Effector CD8-positive, alpha-beta T cell (primary cell): ENCODE measurements around the gene TK2.

ENCODE experiments used
- DNase-seq: peaks from one replicate; lab custom pipeline; 2025; lab: John Stamatoyannopoulos, UW

The TK2 gene

DNA sequence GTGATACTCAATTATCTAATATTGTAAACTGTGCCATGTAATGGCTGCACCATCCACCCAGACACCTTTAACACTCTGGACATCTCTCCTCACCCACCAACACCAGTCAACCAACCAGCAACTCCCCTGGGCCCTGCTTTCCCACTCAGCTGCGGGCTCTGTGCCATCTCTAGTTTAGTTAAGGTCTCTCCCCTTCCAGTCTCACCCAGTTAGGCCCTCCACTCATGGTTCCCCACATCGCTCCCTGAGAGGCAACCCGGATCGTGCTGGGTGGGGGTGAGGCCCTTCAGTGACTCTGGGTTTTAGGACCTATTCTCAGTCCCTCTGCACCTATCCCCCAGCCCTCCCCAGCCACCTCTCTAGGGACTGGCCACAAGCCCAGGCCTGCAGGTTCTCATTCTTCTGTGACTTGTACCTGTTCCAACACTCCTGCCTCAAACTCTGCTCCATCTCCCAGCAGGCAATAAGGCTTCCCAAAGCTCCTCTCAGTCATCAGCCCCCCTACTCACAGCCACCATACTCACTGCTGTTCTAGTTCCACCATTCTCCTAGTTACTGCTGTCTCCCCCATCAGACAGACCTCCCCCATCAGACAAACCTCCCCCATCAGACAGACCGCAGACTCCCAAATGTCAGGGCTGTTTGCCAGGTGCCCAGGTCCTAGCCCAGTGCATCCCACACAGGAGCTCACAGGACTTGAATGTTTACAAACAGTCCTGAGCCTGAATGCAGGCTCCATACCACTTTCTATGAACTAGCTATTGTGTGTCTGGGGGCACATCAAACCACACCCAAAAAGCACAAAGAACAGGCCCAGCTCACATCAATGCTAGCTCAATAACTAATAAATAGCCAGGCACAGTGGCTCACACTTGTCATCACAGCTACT lies 2.6 kb downstream of the TK2 start:
- DNase-seq: no peak

DNA sequence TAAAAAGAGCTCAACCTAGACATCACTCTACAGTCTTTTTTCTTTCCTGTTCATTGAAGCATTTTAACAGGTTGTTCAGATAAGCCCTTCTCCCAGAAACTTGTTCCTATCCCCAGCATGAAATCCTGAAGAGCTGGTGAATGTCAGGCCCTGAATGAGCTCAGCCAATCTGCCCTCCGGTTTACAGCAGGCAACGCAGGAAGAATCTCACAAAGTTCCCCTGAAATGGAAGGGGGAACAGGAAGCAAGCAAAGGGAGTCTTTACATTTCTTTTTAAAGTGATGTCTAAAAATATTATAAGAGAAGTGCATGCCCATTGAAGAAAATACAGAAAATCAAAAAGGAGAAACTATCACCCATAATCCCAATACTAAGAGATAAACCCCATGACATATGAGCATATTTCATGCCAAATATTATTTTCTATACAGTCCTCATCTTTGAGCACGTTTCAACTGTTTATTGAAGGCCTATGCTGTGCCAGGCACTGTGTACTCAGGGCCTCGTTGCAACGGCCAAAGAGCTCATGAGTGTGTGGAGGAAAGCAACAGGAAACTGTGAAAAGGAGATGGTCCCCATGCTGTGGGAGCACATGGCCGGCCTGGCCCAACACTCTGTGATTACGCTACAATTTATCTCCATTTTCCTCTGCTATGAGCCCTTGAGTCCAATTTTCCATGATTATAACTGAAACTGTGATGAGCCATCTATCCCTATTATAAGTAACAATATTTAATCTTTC lies 5.7 kb downstream of the TK2 start:
- DNase-seq: no peak

DNA sequence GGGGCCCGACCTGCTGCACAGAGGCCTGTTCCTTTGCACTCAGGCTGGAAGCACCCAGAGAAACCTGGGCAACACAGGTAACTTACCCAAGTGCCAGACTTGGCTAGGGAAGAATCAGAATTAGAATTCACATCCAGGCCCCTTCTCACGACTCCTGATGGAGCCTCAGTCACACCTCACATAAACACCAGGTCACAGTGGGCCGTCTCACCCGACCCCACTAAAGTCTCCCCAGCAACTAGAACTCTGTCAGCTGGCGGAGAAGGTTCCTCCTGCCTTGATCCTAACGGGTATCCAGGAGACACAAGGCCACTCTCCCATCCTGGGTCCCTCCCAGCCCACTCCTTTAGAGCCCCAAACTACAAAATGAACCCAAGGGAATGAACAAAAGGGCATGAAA lies 6.4 kb downstream of the TK2 start:
- no peak for DNase-seq

DNA sequence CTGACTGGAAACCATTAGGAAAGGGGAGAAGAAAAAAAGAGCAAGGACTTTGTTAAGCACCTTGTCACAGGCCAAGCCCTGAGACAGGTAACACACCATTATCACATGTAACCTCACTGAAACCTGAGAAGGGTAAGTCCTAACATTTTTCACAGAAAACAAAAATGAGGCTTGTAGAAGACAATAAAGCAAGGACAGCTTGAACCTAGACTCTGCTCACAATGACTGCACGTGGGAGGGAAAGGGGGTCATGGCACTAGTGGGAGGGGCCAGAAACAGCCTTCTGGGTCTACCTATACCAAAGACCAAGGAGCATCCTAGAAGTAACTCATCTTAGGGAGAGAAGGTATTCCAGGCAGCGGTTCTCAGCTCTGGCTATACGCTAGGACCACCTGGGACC lies 7.5 kb downstream of the TK2 start:
- no peak for DNase-seq

DNA sequence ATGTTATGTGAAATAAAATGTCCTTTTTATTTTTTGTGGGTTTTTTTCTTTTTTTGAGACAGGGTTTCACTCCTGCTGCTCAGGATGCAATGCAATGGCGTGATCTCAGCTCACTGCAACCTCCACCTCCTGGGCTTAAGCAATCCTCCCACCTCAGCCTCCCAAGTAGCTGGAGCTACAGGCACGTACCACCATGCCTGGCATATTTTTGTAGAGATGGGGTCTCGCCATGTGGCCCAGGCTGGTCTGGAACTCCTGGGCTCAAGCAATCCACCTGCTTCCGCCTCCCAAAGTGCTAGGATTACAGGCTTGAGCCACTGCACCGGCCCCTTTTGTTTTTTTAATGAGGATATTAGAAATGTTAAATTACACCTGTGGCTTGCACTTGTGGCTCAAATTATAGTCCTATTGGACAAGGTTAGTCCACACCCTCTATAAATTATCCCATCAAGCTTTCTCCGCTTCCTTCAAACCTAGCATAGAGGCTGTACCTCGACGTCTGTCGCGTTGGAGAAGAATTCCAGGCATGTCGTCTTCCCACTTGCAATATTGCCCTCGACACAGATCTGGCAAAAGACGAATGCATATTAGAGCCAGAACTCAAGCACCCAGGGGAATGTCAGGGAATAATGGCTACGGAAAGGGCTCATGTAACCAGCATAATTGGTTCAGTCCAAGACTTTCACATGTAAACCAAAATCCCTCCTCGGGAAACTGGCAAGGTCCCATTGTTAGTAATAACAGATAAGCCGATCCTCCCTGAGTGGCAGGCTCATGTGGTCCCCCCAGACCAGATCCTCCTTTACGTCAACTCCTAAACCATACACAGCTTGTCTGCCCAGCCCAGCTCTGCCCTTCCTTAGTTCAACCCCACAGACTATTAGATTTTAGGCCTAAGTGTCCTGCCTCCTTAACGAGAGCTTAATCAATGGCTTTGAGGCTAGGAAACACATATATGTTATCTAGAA lies 8.2 kb downstream of the TK2 start:
- no peak for DNase-seq

DNA sequence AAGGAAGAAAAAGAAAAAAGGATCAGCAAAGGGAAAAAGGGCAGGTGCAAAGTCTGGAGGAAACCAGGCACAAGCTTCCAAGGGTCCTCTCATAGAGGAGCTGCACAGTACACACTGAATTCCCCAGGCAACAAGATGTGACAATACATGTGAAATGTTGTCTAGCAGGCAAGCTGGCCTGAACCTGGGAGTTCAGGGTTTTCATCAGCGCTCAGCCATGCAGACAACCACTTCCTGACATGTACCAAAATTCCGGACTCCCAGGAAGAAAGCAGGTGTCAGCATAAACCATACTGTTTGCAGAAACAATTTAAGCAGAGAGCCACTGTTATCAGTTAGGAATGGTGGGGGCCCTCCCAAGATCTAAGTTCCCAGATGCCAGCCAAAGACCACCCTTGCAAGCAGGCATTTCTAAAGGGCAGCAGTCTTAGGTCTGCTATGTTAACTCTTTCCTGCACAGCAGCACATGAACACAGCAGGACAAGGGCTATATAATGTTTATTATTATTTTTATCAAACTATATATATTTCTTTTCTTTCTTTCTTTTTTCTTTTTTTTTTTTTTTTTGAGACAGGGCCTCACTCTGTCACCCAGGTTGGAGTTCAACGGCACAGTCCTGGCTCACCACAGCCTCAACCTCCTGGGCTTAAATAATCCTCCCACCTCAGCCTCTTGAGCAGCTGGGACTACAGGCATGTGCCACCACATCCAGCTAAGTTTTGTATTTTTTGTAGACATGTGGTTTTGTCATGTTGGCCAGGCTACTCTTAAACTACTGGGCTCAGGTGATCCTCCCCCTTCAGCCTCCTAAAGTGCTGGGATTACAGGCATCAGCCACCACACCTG lies 10.1 kb downstream of the TK2 start:
- no peak for DNase-seq

DNA sequence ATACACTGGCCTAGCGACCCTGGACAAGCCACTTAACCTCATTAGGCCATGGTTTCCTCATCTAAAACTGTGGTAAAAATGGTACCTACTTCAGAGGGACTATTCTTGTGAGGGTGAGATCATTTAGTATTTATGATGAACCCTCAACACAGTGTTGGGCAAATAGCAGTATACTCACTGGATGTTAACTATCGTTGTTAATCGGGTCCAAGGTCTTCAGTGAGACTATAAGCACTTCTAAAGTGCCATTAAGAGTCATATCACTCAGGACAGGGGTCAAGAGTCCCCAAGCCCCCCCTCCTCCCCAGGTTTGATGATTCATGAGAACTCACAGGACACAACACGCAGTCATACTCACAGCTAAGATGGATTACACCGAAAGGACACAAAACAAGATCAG lies 11.0 kb downstream of the TK2 start:
- no peak for DNase-seq

DNA sequence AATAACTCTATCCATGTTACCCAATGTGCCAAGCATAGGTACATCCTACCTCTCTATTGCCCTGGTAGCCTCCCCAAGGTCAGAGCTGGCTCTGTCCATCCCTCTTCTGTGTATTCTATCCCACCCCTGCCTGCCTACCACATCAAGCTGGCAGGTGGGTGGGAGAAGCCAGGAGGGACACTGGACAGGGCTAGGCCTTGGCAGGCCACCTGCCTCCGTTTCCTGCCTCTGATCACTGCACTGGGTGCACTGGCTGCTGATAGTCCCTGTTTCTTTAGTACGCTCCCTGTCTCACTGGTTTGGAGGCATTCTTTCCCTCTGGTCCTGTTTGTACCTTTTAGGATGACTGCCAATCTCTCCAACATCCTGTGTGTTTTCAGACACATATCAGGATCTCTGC lies 12.7 kb downstream of the TK2 start:
- no peak for DNase-seq

DNA sequence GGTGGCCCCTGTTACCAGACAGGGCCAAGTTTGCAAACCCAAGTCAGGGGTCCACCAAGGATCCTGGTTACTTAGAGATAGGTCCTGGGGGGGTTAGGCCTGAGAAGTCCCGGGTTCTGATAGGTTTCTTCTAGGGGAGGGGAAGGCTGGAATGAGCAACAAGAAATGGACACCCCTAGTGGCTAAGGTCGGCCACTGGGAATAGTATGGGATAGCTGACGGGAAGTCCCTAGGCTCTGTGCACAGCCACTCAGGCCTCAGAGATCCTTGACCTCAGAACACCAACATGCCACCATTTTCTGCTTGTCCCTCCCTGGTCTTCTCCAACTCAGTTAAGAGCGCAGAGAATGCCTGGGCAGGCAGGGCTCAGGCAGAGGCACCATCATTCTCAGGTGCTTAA lies 13.4 kb downstream of the TK2 start:
- DNase-seq: no peak

DNA sequence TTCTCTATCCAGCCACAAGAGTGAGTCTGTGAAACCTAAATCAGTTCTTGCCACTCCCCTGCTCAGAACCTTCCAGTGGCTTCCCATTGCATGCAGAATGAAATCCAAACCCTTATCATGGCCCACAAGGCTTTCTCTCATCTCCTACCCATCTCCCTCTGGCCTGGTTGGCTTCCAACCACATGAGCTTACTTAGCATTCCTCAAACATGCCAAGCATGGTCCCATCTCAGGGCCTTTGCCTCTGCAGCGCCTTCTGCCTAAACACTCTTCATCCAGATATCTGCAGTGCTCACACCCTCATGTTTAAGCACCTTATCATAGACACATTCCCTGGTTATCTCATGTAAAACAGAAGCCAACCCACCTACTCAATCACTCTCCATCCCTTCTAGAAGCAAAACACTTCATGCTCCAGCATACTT lies 15.5 kb downstream of the TK2 start:
- DNase-seq: no peak

DNA sequence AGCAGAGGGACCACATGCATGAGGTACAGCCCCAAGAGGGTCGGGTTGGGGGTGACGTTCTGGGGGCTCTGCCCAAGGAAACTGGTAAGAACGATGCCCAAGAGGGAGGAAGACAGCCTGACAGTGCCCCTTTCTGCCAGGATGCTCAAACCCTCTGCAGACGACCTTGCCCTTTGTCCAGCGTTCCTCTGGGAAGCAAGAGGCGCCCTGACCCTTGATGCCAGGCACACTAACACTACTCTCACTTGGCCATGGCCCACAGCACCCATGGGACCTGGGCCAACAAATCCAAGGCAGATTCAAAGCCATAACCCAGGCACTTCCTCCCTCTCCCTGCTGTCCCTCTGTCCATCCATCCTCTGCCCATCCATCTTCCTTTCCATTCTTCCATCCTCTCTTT lies 20.4 kb downstream of the TK2 start:
- no peak for DNase-seq

DNA sequence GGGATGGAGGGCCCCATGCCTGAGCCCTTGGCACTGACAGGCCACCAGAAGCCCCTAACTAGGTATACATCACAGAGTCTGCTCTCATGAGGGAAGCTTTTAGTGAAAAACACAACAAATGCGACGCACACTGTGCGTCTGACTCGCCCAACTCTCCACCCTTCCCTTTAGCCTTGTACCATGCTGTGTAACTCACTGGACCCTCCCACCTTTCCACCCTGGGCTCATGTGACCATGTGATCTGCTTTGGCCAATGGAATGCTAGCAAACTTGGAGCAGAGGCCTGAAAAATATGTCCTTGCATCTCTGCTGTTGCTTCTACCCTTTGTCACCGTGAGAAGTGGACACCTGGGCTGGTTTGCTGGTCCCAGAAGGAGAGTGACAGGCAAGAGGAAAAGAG lies 21.6 kb downstream of the TK2 start:
- DNase-seq: no peak

DNA sequence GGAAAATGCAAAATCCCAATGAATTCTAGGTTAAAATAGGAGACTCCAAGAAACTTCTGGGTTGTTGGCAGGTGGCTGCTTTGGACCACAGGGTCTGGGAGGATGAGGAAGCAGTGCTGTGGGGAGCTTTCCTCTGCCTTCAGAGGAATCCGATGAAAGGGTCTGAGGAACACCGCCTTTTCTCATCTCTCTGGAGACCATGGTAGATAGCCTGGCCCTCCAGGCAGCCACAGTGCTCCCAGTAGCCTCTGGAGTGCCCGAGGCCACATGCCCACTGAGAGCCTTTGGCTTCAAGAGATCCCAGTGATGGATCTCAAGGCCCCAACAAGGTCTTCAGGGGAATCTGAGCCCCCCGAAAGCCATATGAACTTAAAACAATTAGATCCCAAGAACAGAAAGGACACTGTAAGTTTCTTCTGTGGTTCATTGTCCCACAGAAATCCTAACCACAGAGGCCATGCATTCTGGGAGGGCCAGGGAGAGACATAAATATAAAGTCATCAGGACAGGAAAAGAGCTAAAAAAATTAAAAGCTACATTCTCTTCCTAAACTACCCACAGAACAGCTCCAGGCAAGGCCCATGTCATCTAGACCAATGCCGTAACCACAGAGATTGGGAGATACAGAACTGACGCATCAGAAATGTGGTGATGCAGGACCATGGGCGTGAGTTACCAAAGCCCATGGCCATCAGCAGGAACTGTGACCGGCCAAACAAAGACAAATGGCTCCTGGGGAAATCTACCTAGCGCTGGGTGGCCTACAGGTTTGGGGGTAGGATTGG lies 24.3 kb downstream of the TK2 start:
- DNase-seq: no peak

DNA sequence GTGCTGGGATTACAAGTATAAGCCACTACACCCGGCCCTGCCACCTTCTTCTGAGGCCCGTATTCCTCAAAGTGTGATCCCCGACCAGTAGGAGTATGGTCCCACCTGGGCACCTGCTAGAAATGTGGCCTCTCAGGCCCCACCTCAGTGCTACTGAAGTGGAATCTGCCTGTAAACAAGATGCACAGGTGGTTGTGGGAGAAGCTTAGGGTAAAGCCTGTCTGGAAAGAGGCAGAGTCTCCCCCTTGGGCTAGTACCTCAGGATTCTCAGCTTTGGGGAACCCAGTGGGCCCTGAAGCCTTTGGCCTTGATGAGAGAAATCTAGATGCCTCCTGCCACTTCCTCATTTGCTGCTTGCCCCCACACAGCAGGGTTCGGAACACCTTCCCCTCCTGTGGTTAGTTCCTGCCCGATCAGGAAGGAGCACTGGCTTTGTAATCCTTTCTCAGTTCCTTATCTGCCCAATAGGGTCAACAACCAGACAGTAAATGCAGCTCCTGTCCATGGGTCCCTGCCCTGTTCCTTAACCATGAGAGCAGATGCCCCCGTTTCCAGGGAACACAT lies 25.2 kb downstream of the TK2 start:
- no peak for DNase-seq

DNA sequence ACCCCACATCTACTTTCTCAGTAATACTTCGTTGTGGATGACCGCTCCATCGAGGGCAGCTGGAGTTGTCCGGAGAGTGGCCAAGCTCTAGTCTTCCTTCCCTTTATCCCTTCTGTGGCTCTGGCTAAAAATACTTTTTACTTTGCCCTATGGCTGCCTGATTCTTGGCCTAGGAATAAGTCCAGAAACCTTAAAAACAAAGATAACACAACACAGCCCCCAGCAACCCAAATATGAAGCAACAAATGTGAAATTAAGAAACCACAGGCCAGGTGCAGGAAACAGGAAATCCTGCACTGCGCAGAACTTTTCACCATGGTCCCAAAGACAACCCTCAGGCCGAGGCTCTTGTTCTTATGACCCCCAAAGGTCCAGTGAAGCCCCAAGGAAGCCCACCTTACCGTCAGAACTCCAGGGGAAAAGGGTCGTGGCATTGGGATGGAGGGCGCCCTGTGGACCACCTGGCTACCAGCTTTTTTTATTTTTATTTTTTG lies 26.0 kb downstream of the TK2 start:
- DNase-seq: no peak

DNA sequence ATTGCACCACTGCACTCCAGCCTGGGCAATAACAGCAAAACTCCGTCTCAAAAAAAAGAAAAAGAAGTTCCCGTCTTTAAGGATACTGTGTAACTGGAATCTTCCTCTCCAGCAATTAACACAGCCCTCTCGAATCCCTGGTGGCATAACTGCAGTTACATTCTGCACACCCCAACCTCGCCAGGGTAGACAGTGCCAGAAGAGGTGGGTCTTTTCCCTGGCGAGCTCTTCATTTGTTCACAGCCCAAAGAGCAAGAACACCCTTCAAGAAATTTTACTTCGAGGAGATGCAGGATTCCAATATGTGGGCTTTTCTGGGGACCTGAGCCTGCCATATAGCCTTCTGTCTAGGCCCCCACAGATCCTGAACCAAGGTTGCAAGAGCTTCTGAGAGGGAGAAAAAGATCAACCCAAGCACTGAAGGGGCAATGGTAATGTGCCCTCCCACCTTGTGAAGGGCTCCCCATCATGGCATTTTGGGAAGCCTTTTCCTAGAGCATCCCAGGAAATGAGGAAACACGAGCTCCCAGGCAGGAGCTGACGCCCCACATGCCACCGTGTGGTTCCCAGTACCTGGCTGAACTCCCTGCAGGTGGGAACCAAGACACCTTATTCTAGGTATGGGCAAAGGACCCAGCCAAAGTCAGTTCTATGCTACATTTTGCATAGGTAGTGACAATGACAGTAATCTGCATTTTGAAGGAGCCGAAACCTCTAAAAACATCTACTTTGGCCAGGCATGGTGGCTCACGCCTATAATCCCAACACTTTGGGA lies 26.9 kb downstream of the TK2 start:
- no peak for DNase-seq

DNA sequence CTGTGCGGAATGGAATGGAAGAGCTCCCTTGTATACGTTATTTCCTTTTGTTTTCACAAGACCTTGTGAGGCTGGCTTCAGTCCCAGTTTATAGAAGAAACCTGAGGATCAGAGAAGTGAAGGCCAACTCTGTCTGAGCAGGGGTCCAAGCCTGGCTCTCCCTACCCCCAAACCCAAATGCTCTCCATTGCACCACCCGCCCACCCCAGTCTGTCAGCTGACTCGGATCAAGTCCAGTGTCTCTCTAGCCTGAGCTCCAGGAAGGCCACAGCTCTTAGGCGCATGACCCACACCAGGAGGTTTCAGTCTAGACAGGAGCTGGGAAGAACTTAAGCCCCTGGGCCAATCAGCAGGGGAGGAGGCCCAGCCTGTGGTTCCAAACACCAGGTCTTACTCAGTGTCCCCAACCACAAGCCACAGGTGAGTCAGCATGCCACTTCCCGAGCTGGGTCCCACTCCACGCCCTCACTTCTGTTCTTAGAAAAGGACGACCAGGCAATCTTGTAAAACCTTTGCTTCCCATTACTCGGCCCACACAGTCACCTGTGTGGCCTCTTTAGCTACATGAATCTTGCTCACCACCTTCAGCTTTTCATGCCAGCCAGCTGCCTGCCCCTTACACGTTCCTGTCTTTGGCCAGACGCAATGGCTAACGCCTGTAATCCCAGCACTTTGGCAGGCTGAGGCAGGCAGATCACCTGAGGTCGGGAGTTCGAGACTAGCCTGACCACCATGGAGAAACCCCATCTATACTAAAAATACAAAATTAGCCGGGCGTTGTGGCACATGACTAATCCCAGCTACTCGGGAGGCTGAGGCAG lies 27.8 kb downstream of the TK2 start:
- no peak for DNase-seq

DNA sequence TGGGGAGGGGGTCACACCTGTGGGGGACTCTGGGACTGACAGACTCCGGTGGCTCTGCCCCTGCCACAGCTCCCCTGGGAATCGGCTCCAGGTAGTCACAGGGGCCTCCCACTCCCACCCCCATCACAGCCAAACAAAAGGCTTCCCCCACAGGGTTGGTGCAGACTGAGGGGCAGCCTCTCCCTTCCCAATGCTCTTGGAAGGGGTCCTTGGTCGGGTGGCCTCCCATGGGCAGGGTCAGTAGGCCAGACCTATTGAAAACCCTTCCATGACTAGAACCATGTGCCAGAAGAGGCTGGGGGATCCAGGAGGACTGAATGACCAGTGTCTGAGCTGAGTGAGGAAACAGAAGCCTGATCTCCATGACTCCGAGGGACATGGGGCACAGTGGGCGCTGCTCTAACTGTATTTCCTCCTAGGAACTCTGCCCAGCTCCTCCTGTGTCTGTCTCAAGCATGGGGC lies 28.6 kb downstream of the TK2 start:
- DNase-seq: no peak
